GM23338 (cell line): ENCODE measurements around the gene PDE10A. TPM values are rescaled to one million over a fixed set of nuclear protein-coding genes. Genes with fewer than 3 reads are reported as not detected.

Experiments used
- ATAC-seq: fragments of 200-7000 bp; cut with Tn5 transposase; 3 replicates; pipeline ENCODE4 v1.9.1; 2020
- DNase-seq: peaks from one replicate; pipeline ENCODE4 v3.0.0-alpha.2; 2015; ENCODE audit warnings: low spot score
- H2AFZ ChIP-seq: fragments of 200-600 bp; sonication (generic); 2 replicates; pipeline ENCODE4 v1.8.0; 2016; ENCODE audit warnings: antibody characterized with exemption, mild to moderate bottlenecking, moderate library complexity
- H3F3A ChIP-seq: fragments of 200-600 bp; sonication (generic); replicated peaks from 2 replicates; pipeline ENCODE4 v1.8.0; 2017; ENCODE audit warnings: antibody characterized with exemption, mixed run types, low read depth
- H3K27ac ChIP-seq: fragments of 200-600 bp; sonication (generic); 2 replicates; pipeline ENCODE4 v1.6.1; 2016; ENCODE audit warnings: low read depth
- H3K27me3 ChIP-seq: fragments of 200-600 bp; sonication (generic); 2 replicates; pipeline ENCODE4 v1.8.0; 2016; ENCODE audit warnings: mild to moderate bottlenecking, mixed run types, moderate library complexity; ENCODE audit not compliant: insufficient read depth
- H3K36me3 ChIP-seq: fragments of 200-600 bp; sonication (generic); 2 replicates; pipeline ENCODE4 v1.8.0; 2016; ENCODE audit warnings: mild to moderate bottlenecking; ENCODE audit not compliant: insufficient read depth
- H3K4me1 ChIP-seq: fragments of 200-600 bp; sonication (generic); 2 replicates; pipeline ENCODE4 v1.8.0; 2016; ENCODE audit warnings: mild to moderate bottlenecking, moderate library complexity; ENCODE audit not compliant: insufficient read depth
- H3K4me2 ChIP-seq: fragments of 200-600 bp; sonication (generic); 2 replicates; pipeline ENCODE4 v1.7.1; 2017; ENCODE audit warnings: mixed run types
- H3K4me3 ChIP-seq: fragments of 200-600 bp; sonication (generic); 2 replicates; pipeline ENCODE4 v1.6.1; 2016; ENCODE audit warnings: mixed run types
- H3K79me2 ChIP-seq: fragments of 200-600 bp; sonication (generic); replicated peaks from 2 replicates; pipeline ENCODE4 v1.8.0; 2017; ENCODE audit warnings: mild to moderate bottlenecking; ENCODE audit not compliant: insufficient read depth
- H3K9me2 ChIP-seq: fragments of 200-600 bp; sonication (generic); 2 replicates; pipeline ENCODE4 v1.8.0; 2017; ENCODE audit not compliant: insufficient read depth
- H4K20me1 ChIP-seq: fragments of 200-600 bp; sonication (generic); replicated peaks from 2 replicates; pipeline ENCODE4 v1.8.0; 2017; ENCODE audit warnings: mild to moderate bottlenecking; ENCODE audit not compliant: insufficient read depth
- H3K27ac Mint-ChIP-seq: 2 replicates; pipeline ENCODE4 v1.8.0; 2020; ENCODE audit warnings: inconsistent platforms, mild to moderate bottlenecking, moderate library complexity, mixed read lengths
- H3K27me3 Mint-ChIP-seq: 3 replicates; pipeline ENCODE4 v1.8.0; 2022; ENCODE audit warnings: low read depth, mild to moderate bottlenecking, moderate library complexity, mixed read lengths, inconsistent platforms; ENCODE audit not compliant: insufficient read depth, poor library complexity
- H3K36me3 Mint-ChIP-seq: 3 replicates; pipeline ENCODE4 v1.8.0; 2021; ENCODE audit warnings: low read depth, mild to moderate bottlenecking, inconsistent platforms, moderate library complexity, mixed read lengths
- H3K4me1 Mint-ChIP-seq: 3 replicates; pipeline ENCODE4 v1.8.0; 2020; ENCODE audit warnings: mild to moderate bottlenecking, inconsistent platforms, mixed read lengths
- H3K4me3 Mint-ChIP-seq: 3 replicates; pipeline ENCODE4 v1.8.0; 2021; ENCODE audit warnings: moderate library complexity, mild to moderate bottlenecking, inconsistent platforms, mixed read lengths
- H3K9me3 Mint-ChIP-seq: 3 replicates; pipeline ENCODE4 v1.8.0; 2020; ENCODE audit warnings: moderate library complexity, mild to moderate bottlenecking, inconsistent platforms, mixed read lengths
- CREB1 ChIP-seq: fragments of 250-450 bp; sonication (Bioruptor Pico); IDR thresholded peaks from 2 replicates; pipeline ENCODE4 v1.5.0; 2020; ENCODE audit warnings: low read depth, mild to moderate bottlenecking, moderate library complexity
- CTCF ChIP-seq, 2 experiments: fragments of 200-600 bp in 1 of 2; sonication (generic) in 1 of 2; conservative IDR thresholded peaks; 2 replicates each; pipeline versions ENCODE4 v1.5.1 to v1.6.1; 2016 to 2017; ENCODE audit warnings: antibody characterized with exemption in 2 of 2, low read depth in 2 of 2, mild to moderate bottlenecking in 2 of 2, moderate library complexity in 1 of 2
- ETS1 ChIP-seq: IDR thresholded peaks from 2 replicates; pipeline ENCODE4 v1.6.1; 2016; ENCODE audit warnings: antibody characterized with exemption
- EZH2 ChIP-seq: fragments of 200-600 bp; sonication (generic); IDR thresholded peaks from one replicate; pipeline ENCODE4 v1.8.0; 2017; ENCODE audit warnings: antibody characterized with exemption, mild to moderate bottlenecking, low read depth; ENCODE audit not compliant: unreplicated experiment
- EZH2phosphoT487 ChIP-seq: fragments of 200-600 bp; sonication (generic); IDR thresholded peaks from one replicate; pipeline ENCODE4 v1.8.1; 2018; ENCODE audit warnings: antibody characterized with exemption; ENCODE audit not compliant: unreplicated experiment
- JUNB ChIP-seq: IDR thresholded peaks from one replicate; pipeline ENCODE4 v1.6.1; 2016; ENCODE audit warnings: antibody characterized with exemption; ENCODE audit not compliant: unreplicated experiment
- NANOG ChIP-seq: IDR thresholded peaks from 2 replicates; pipeline ENCODE4 v1.6.1; 2016; ENCODE audit warnings: antibody characterized with exemption, borderline replicate concordance
- POLR2AphosphoS5 ChIP-seq: IDR thresholded peaks from 2 replicates; pipeline ENCODE4 v1.6.1; 2016; ENCODE audit warnings: antibody characterized with exemption, low read depth
- REST ChIP-seq: IDR thresholded peaks from one replicate; pipeline ENCODE4 v1.6.1; 2018; ENCODE audit warnings: antibody characterized with exemption; ENCODE audit not compliant: unreplicated experiment
- STAT1 ChIP-seq: IDR thresholded peaks from one replicate; pipeline ENCODE4 v1.6.1; 2016; ENCODE audit warnings: antibody characterized with exemption; ENCODE audit not compliant: unreplicated experiment
- ZNF114 ChIP-seq: fragments of 250-450 bp; sonication (Bioruptor Pico); IDR thresholded peaks from 2 replicates; pipeline ENCODE4 v1.5.0; 2020; ENCODE audit warnings: mild to moderate bottlenecking, moderate library complexity
- ZNF331 ChIP-seq: fragments of 250-450 bp; sonication (Bioruptor Pico); IDR thresholded peaks from 2 replicates; pipeline ENCODE4 v1.5.0; 2020; ENCODE audit warnings: low read depth, mild to moderate bottlenecking, moderate library complexity
- ZNF462 ChIP-seq: fragments of 250-450 bp; sonication (Bioruptor Pico); IDR thresholded peaks from 2 replicates; pipeline ENCODE4 v1.5.0; 2020; ENCODE audit warnings: mild to moderate bottlenecking, moderate library complexity
- polyA plus RNA-seq: library from polyadenylated mRNA; unstranded; fragments of >200 nt; fragmentation: Nextera tagmentation; extraction: Ambion mirVana; gene quantifications from 2 replicates; pipeline ENCODE4 v1.2.1, GENCODE V29; 2016
- total RNA-seq: library from RNA; depleted of rRNA; stranded (reverse); fragments of >200 nt; shearing (Covaris generic); gene quantifications from 2 replicates; pipeline ENCODE4 v1.2.3, GENCODE V29; 2014

PDE10A gene
- total and polyA plus RNA-seq, 2 experiments from 2014 or later, result 0.50 to 3.9 TPM

GRCh38 chr6:165365371-165365770, 297.7 kb downstream of the PDE10A start:
- Histone ChIP-seq H3K4me3 (no peak overlapping the region), H3K27ac (no peak overlapping the region), H3K27me3 (no peaks in the 10 kb centered on the region), H2AFZ (no peak overlapping the region), H3K36me3 (no peaks in the 10 kb centered on the region), H3F3A (no peaks in the 10 kb centered on the region), H3K79me2 (no peaks in the 10 kb centered on the region), H4K20me1 (no peaks in the 10 kb centered on the region), H3K4me2 (no peak overlapping the region), H3K9me2 (no peaks in the 10 kb centered on the region), H3K4me1 (no peaks in the 10 kb centered on the region)
- Mint-ChIP-seq H3K27ac (no peak overlapping the region), H3K9me3 (peaks cover 14% of the 10 kb centered on the region), H3K27me3 (peaks cover 2% of the 10 kb centered on the region), H3K36me3 (peaks cover 10% of the 10 kb centered on the region; the same call in 2 of the 3 replicates), H3K4me3 (no peak overlapping the region), H3K4me1 (no peaks in the 10 kb centered on the region)
- DNase-seq (no peak), ATAC-seq (no peak)
- no peak for TF ChIP-seq STAT1
- no peak for TF ChIP-seq EZH2phosphoT487
- no peak for TF ChIP-seq JUNB
- TF ChIP-seq ZNF462, result no peak
- TF ChIP-seq CREB1 (CRISPR knock-in tag), result no peak
- no peak for TF ChIP-seq ZNF331
- TF ChIP-seq ZNF114 (CRISPR knock-in tag), result no peak
- no peak for TF ChIP-seq EZH2
- no peak for TF ChIP-seq NANOG
- no peak for TF ChIP-seq CTCF (conservative IDR thresholded peaks at IDR 0.05; ENCODE audit: low read depth in 2 of 2)
- no peak for TF ChIP-seq ETS1
- TF ChIP-seq POLR2AphosphoS5, result no peak
- no peak for TF ChIP-seq REST
